HepG2 (cell line): ENCODE results near the gene OPALIN. TPM values are rescaled to one million over a fixed set of nuclear protein-coding genes. Genes with fewer than 3 reads are reported as not detected.

Source experiments
- ATAC-seq: fragments of 200-7000 bp; cut with Tn5 transposase; 3 replicates; pipeline ENCODE4 v1.9.1; 2020; ENCODE audit warnings: mild to moderate bottlenecking, moderate library complexity
- BruUV-seq: library from RNA; stranded (reverse); fragments of 400-500 nt; replicated peaks from 2 replicates; lab custom pipeline; 2021; lab: Mats Ljungman, UMichigan
- CTCF ChIA-PET: fragments of 300-600 bp; formaldehyde crosslinking; extraction: SDS; loops from one replicate; lab custom pipeline; 2021; ENCODE audit warnings: low total read pairs, inconsistent platforms, low intra/inter-chr PET ratio; lab: Yijun Ruan, JAX
- POLR2A ChIA-PET: fragments of 350-600 bp; sonication (Branson Sonifier 250); formaldehyde crosslinking; loops from one replicate; lab custom pipeline; 2020; ENCODE audit warnings: antibody characterized with exemption, inconsistent platforms; lab: Yijun Ruan, JAX
- DNase-seq: peaks from one replicate; pipeline ENCODE4 v3.0.0-alpha.2; 2015; ENCODE audit warnings: low spot score
- FAIRE-seq: peaks from 3 replicates; lab custom pipeline; 2011; peaks lifted over from hg19 to GRCh38; lab: Jason Lieb, UNC
- H2AFZ ChIP-seq: one replicate; pipeline ENCODE4 v1.6.1; 2011; ENCODE audit warnings: low read length, inconsistent platforms
- H3K27ac ChIP-seq: fragments of 300-600 bp; 3 replicates; pipeline ENCODE4 v1.8.0; 2011; ENCODE audit warnings: mixed run types, mild to moderate bottlenecking, mixed read lengths, low read length, inconsistent platforms; ENCODE audit not compliant: insufficient read depth; ENCODE audit errors: extremely low read length
- H3K27me3 ChIP-seq, 2 experiments: fragments of 200-600 bp in 1 of 2; 2 replicates in 1 of 2; 3 replicates in 1 of 2; pipeline versions ENCODE4 v1.6.0 to v1.8.0; 2011; ENCODE audit warnings: low read length in 2 of 2, mild to moderate bottlenecking in 2 of 2, moderate library complexity in 2 of 2, inconsistent platforms in 1 of 2; ENCODE audit not compliant: insufficient read depth in 2 of 2, control insufficient read depth in 1 of 2
- H3K36me3 ChIP-seq, 2 experiments: fragments of 200-600 bp in 1 of 2; replicated peaks in 1 of 2; 2 replicates in 1 of 2; 3 replicates in 1 of 2; pipeline versions ENCODE4 v1.5.1 to v1.8.0; 2011; ENCODE audit warnings: low read length in 2 of 2, inconsistent platforms in 1 of 2; ENCODE audit not compliant: insufficient read depth in 2 of 2, control insufficient read depth in 1 of 2
- H3K4me1 ChIP-seq: 2 replicates; pipeline ENCODE4 v1.5.1; 2012; ENCODE audit warnings: low read length, inconsistent platforms; ENCODE audit not compliant: insufficient read depth
- H3K4me2 ChIP-seq: 2 replicates; pipeline ENCODE4 v1.6.0; 2011; ENCODE audit warnings: low read depth, low read length, inconsistent platforms
- H3K4me3 ChIP-seq, 3 experiments: fragments of 200-600 bp in 1 of 3; sonication (generic), shearing (Covaris generic) in 1 of 3; replicated peaks in 1 of 3; 2 replicates each; pipeline ENCODE4 v1.5.1; 2011 to 2016; ENCODE audit warnings: low read length in 3 of 3, inconsistent platforms in 2 of 3, low read depth in 2 of 3, mild to moderate bottlenecking in 2 of 3, control low read depth in 1 of 3, mixed read lengths in 1 of 3; ENCODE audit not compliant: insufficient read depth in 1 of 3
- H3K79me2 ChIP-seq: one replicate; pipeline ENCODE4 v1.6.1; 2011; ENCODE audit warnings: low read length, inconsistent platforms; ENCODE audit not compliant: insufficient read depth
- H3K9ac ChIP-seq: 2 replicates; pipeline ENCODE4 v1.6.0; 2011; ENCODE audit warnings: mild to moderate bottlenecking, low read depth, low read length, inconsistent platforms; ENCODE audit not compliant: insufficient read depth
- H3K9me3 ChIP-seq: 2 replicates; pipeline ENCODE4 v1.5.1; 2012; ENCODE audit warnings: mild to moderate bottlenecking, low read length
- H4K20me1 ChIP-seq: 2 replicates; pipeline ENCODE4 v1.6.0; 2011; ENCODE audit warnings: inconsistent platforms, mild to moderate bottlenecking, low read length, moderate library complexity; ENCODE audit not compliant: insufficient read depth
- BCL6 ChIP-seq: IDR thresholded peaks from 2 replicates; pipeline ENCODE4 v1.6.1; 2016; ENCODE audit warnings: missing genetic modification reagents, missing compliant biosample characterization
- THAP8 ChIP-seq: sonication (generic); formaldehyde crosslinking; IDR thresholded peaks from 2 replicates; pipeline ENCODE4 v1.5.1; 2020; ENCODE audit warnings: missing genetic modification reagents, mild to moderate bottlenecking, borderline replicate concordance
- THRA ChIP-seq: sonication (generic); formaldehyde crosslinking; IDR thresholded peaks from 2 replicates; pipeline ENCODE4 v1.4.0; 2020; ENCODE audit warnings: missing genetic modification reagents, borderline replicate concordance
- TOE1 ChIP-seq: sonication (generic); formaldehyde crosslinking; IDR thresholded peaks from 2 replicates; pipeline ENCODE4 v1.4.0; 2020; ENCODE audit warnings: mild to moderate bottlenecking, missing genetic modification reagents
- ZNF451 ChIP-seq: sonication (generic); formaldehyde crosslinking; IDR thresholded peaks from 2 replicates; pipeline ENCODE4 v1.5.0; 2020; ENCODE audit warnings: mild to moderate bottlenecking, missing genetic modification reagents
- ZNF569 ChIP-seq: sonication (generic); formaldehyde crosslinking; IDR thresholded peaks from 2 replicates; pipeline ENCODE4 v1.5.0; 2020; ENCODE audit warnings: mild to moderate bottlenecking, missing genetic modification reagents, moderate library complexity, borderline replicate concordance
- ZNF598 ChIP-seq: sonication (generic); formaldehyde crosslinking; IDR thresholded peaks from 2 replicates; pipeline ENCODE4 v1.5.1; 2020; ENCODE audit warnings: mild to moderate bottlenecking, missing genetic modification reagents, borderline replicate concordance
- ZNF746 ChIP-seq: sonication (generic); formaldehyde crosslinking; IDR thresholded peaks from 2 replicates; pipeline ENCODE4 v1.8.0; 2022; ENCODE audit warnings: mild to moderate bottlenecking, missing genetic modification reagents
- WGBS: methylation state at CpG from one replicate; pipeline ENCODE4 v1.1.6; 2017; ENCODE audit warnings: low lambda C conversion rate; 5-methylcytosine and 5-hydroxymethylcytosine counted together
- in situ Hi-C: cut with HindIII; loops from 2 replicates; pipeline ENCODE4 v1.10.0; 2017; ENCODE audit warnings: low pct_unique_long_range_greater_than_20kb; ENCODE audit not compliant: extremely low pct_ligation_motif_present
- intact Hi-C: fragments of 100-400 bp; cut with micrococcal nuclease; formaldehyde crosslinking; loops from one replicate; pipeline ENCODE4 v1.10.0; 2022; ENCODE audit not compliant: unreplicated experiment
- polyA plus RNA-seq, 8 experiments: library from polyadenylated mRNA; depleted of rRNA in 3 of 8; stranded (reverse) in 7 of 8; unstranded in 1 of 8; fragments of >200 nt; fragmentation: Illumina TruSeq in 4 of 8; extraction: Trizol in 4 of 8; gene quantifications; 2 replicates each; pipeline versions ENCODE4 v1.2.1 to v1.2.3, GENCODE V29; 2011 to 2016; ENCODE audit warnings: low read depth in 4 of 8, missing spikeins in 1 of 8, mixed read lengths in 1 of 8; ENCODE audit not compliant: insufficient read depth in 1 of 8
- total RNA-seq, 5 experiments: library from RNA; depleted of rRNA; stranded (reverse); fragments of >200 nt; fragmentation: Illumina TruSeq; extraction: Trizol; gene quantifications; 2 replicates each; pipeline ENCODE4 v1.2.3, GENCODE V29; 2016; ENCODE audit warnings: low read depth in 1 of 5
- TF ChIP-seq, protein P1 (sequence below): sonication (generic); formaldehyde crosslinking; IDR thresholded peaks from 2 replicates; pipeline ENCODE4 v1.5.0; 2020; ENCODE audit warnings: mild to moderate bottlenecking, low read depth, missing genetic modification reagents, borderline replicate concordance

OPALIN gene
- total and polyA plus RNA-seq, 2 of the 13 experiments (the other 11 are each of a cell fraction or from before 2014, with no cell fraction given), result not detected

- no peaks in the 10 kb centered on the region for H3K79me2 ChIP-seq
- 69% methylated on average over 7 of the region's 7 CpGs for WGBS
- ATAC-seq, result no peak
- ChIA-PET POLR2A (no interaction called here), CTCF (no interaction called here)
- no peak for DNase-seq
- BruUV-seq, result no TSS peak
- H3K9ac ChIP-seq, result no peak overlapping the region
- H4K20me1 ChIP-seq, result no peaks in the 10 kb centered on the region
- H3K4me2 ChIP-seq, result no peak overlapping the region
- peaks cover 2 to 31% of the 10 kb centered on the region in 2 experiments; a peak in 3 of 5 replicates for H3K27me3 ChIP-seq
- peaks cover under 1% of the 10 kb centered on the region; the same call in 1 of the 2 replicates for H3K4me1 ChIP-seq
- no peaks in the 10 kb centered on the region for H3K36me3 ChIP-seq
- H2AFZ ChIP-seq, result no peak overlapping the region
- no peaks in the 10 kb centered on the region for H3K9me3 ChIP-seq
- H3K4me3 ChIP-seq, result no peak overlapping the region
- TF ChIP-seq ZNF598 (CRISPR knock-in tag) (no peak), ZNF451 (no peak), THAP8 (CRISPR knock-in tag) (no peak), THRA (no peak), ZNF746 (CRISPR knock-in tag) (no peak), TOE1 (CRISPR knock-in tag) (no peak), ZNF569 (CRISPR knock-in tag) (no peak), BCL6 (CRISPR knock-in tag) (no peak)
- TF ChIP-seq, protein P1, sequence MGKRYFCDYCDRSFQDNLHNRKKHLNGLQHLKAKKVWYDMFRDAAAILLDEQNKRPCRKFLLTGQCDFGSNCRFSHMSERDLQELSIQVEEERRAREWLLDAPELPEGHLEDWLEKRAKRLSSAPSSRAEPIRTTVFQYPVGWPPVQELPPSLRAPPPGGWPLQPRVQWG (CRISPR knock-in tag), result no peak
- H3K27ac ChIP-seq, result no peak overlapping the region
- no peak for FAIRE-seq
- intact Hi-C loops, result no loop called here
- in situ Hi-C loops, result no loop called here
Measured at GRCh38 chr10:96380821-96381220, 22.0 kb upstream of the OPALIN start.
